Fibroblast of the conjunctiva (primary cell): Measurements from ENCODE around the gene AUTS2.

Experiments
- DNase-seq: peaks from one replicate; pipeline ENCODE4 v3.0.0-alpha.2; 2010; ENCODE audit warnings: low read depth

Gene AUTS2

DNA sequence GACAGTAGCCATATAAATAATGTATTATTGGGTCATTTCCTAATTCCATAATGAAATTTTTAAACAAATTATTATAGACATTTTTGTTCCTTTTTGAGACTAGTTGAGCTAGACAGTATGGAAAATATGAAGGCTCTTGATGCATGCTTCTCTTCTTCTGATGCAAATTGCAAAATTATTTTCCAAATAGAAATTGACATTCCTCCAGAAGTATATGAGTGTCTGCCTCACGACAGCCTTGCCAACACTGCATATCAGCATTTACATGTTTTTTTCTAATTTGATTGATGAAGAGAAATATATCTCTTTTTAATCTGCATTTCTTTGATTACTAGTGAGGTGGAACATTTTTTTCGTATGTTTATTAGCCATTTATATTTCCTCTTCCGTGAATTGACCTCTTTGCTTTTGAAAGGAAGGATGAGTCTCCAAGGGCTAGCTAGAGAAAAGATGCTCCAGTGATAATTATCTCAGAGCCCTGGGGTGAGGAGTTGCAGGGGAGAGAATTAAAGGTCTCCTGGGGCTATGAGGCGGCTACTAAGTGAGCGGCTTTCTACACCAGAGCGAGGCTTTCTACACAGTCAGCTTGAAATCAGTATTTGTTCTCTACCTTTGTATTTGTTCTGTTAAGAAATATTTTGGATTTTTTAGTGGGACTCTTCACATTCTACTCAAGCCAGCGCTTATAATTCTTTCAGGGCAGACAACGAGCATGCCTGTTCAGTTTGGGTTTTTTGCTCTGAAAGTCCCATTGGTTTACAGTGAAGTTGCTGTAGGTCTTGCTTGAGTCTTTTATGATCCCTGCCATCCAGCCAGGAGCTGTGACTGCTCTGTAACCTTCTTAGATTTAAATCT lies 821.5 kb downstream of the AUTS2 start:
- DNase-seq: no peak

GRCh38 chr7:70420381-70420662 lies 822.0 kb downstream of the AUTS2 start:
- DNase-seq: no peak

- DNase-seq: no peak
Observed at GRCh38 chr7:70421319-70421718, 823.0 kb downstream of the AUTS2 start.

DNA sequence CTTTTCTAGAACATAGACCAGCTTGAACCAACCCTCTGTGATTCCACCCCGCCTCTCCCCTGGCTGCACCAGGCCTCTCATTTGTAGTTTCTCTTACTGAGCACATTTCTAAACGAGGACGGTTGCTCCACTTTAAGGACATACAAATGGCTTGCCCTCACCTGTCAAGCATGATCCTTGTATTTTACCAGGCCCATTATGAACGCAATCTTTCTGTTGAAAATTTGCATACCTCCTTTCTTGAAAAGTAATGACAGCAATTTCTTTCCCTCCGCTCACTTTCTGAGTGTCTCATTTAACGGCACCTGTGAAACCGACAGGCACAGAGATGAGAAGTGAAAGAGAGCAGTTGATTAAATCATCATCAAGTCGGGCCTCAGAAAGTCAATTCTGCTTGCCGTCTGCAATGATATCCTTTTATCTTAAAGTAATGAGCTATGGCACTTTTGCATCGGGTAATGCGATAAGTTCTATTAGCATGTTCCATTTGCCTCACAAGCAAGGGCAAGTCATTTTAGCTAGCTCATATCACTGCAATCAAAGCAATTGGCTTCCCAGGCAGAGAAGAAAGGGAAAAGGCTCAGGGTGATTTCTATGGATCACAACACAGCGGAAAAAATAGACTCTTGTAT lies 828.1 kb downstream of the AUTS2 start:
- DNase-seq: no peak

GRCh38 chr7:70432567-70433001 lies 834.3 kb downstream of the AUTS2 start:
- no peak for DNase-seq

- no peak for DNase-seq
Observed at GRCh38 chr7:70434376-70434775, 836.1 kb downstream of the AUTS2 start.

- DNase-seq: no peak
Observed at GRCh38 chr7:70434821-70435220, 836.5 kb downstream of the AUTS2 start.

GRCh38 chr7:70435634-70436033 lies 837.4 kb downstream of the AUTS2 start:
- DNase-seq: no peak

DNA sequence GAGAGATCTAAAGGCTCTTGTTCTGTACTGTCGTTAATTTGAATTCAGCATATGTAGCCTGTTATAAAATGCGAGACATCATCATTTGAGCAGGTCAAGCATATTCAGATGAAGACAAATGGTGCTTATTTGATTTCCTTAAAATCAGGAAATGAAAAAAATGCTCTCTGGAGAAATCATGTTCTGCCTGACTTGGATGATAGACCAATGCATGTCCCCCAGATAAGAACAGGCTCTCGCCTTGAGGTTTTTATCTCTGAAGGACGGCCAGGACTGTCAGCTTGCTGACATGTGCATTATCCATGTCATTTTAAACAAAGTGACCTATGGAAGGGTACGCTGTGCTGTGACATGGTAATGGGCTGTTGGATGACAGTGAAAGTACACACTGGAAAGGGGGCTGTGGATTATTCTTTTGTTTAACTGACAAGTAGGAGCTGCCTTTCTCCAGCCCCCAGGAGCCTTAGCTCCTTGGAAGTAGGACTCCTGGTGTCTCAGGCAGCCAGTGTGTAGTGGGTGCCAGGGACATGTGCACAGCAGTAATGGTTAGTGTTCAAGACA lies 838.6 kb downstream of the AUTS2 start:
- DNase-seq: no peak

GRCh38 chr7:70439651-70440050 lies 841.4 kb downstream of the AUTS2 start:
- DNase-seq: no peak

- DNase-seq: no peak
Observed at GRCh38 chr7:70446448-70447143, 848.3 kb downstream of the AUTS2 start.

GRCh38 chr7:70448312-70448906 lies 850.1 kb downstream of the AUTS2 start:
- no peak for DNase-seq

GRCh38 chr7:70450731-70451130 lies 852.5 kb downstream of the AUTS2 start:
- DNase-seq: no peak

GRCh38 chr7:70455925-70456324 lies 857.6 kb downstream of the AUTS2 start:
- no peak for DNase-seq

DNA sequence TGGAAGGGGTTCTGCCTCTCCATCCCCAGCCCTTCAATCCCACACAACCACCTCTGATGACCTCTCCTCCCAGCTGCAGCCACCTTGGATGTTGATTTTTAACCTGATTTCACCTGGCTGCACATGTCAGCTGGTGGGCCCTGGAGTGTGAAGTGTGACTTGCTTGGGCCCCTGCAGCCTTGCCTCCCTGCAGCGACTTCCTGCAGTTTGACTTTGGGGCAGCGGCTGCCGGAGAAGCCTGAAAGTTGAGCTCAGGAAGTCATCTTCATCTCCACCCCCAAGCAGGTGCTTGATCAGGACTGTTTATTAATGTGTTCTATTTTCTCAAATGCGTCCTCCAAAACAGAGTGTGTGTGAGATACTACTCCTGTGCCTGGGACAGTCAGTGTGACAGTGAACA lies 858.4 kb downstream of the AUTS2 start:
- no peak for DNase-seq

- DNase-seq: no peak
Observed at GRCh38 chr7:70457482-70457881, 859.2 kb downstream of the AUTS2 start.

DNA sequence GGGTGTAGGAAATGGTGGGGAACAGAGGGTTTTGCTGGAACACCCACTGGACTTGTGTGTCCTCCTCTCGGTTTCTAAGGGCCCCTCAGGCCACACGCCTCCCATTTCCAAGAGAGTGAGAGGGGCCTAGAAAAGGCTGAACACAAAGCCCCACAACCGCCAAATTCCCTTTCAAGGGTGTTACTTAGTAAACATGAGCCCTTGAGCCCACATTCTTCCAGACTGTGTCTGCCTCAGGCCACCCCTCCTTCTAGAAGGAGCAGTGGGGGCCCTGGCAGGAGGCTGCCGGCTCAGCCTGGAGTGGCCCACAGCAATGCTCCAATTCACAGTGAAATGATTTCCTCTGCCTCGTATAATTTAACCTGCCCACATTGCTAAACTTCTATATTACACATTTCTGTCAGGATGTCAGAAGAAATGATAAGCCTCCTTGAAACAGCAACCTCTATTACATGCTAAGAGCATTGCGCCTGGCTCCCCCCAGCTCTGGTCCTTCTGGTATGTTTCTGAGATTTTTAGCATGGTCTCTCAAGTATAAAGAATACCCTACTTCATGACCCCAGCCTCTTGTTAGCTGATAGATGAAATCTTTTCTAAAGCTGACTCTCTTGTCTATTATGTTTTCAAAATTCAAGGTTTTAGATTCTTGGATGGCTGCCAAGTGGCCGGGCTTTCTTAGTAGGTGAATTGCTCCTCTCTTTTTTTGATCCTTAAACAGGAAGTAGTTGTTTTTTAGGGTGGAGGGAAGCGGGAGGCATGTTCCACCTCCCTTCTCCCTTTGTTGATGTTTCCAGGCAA lies 859.8 kb downstream of the AUTS2 start:
- DNase-seq: no peak

GRCh38 chr7:70458745-70459144 lies 860.5 kb downstream of the AUTS2 start:
- DNase-seq: no peak

DNA sequence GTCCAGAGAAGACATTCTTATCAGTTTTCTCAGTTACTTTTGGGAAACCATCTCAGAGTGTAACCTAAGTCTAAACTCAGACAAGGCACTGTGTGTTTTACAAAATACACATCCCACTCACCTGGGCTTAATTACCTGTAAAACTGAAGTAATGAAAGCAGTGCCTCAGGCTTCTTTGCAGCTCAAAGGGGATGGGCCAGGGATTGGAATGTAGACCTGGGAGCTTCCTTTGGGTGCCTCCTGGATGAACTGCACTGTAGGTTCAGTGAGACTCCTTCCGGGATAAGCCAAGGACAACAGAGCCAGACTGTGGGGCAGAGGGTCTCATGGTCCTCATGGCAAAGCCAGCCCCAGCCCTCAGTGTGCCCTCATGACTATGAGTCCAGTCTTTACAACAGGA lies 861.3 kb downstream of the AUTS2 start:
- DNase-seq: no peak

- DNase-seq: no peak
Observed at GRCh38 chr7:70460071-70460470, 861.8 kb downstream of the AUTS2 start.

DNA sequence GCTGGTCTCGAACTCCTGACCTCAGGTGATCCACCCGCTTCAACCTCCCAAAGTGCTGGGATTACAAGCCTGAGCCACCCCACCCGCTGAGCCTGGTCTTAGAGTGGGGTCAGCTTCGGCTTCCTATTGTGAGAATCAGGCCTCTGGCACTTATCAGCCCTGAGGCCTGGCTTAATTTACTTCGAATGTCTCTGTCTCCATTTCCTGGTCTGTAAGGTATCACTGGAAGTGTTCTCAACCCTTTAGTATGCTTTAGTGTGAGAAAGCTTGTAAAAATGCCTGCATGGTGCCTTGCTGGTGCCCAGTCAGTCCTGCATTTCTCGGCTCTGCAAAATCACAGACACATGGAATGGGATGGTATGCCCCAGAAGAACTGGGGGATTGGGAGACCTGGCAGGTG lies 862.3 kb downstream of the AUTS2 start:
- no peak for DNase-seq
